Muscle layer of duodenum (tissue), 2 donors: ENCODE measurements around the gene TOMM40.

ENCODE experiments used
- H3K27ac ChIP-seq: one replicate; pipeline ENCODE4 v1.7.0; 2013; ENCODE audit warnings: mild to moderate bottlenecking, low read length
- H3K27me3 ChIP-seq: one replicate; pipeline ENCODE4 v1.7.0; 2013; ENCODE audit warnings: low read depth, mild to moderate bottlenecking, control low read depth, low read length
- H3K36me3 ChIP-seq, 2 donors: one replicate each; pipeline ENCODE4 v1.7.0; 2013; ENCODE audit warnings: low read length in 2 of 2, control low read depth in 1 of 2, mild to moderate bottlenecking in 1 of 2; ENCODE audit not compliant: insufficient read depth in 2 of 2, control insufficient read depth in 1 of 2
- H3K4me1 ChIP-seq, 2 donors: one replicate each; pipeline ENCODE4 v1.7.0; 2013; ENCODE audit warnings: low read length in 2 of 2, mild to moderate bottlenecking in 2 of 2, control low read depth in 1 of 2, moderate library complexity in 1 of 2; ENCODE audit not compliant: insufficient read depth in 2 of 2, control insufficient read depth in 1 of 2
- H3K4me3 ChIP-seq, 2 donors: one replicate each; pipeline ENCODE4 v1.7.0; 2013; ENCODE audit warnings: low read length in 2 of 2, low read depth in 1 of 2, mild to moderate bottlenecking in 1 of 2
- H3K9me3 ChIP-seq, 2 donors: one replicate each; pipeline ENCODE4 v1.7.0; 2013; ENCODE audit warnings: low read length in 2 of 2, control low read depth in 1 of 2, mild to moderate bottlenecking in 1 of 2; ENCODE audit not compliant: control insufficient read depth in 1 of 2
- donor health status: healthy.

TOMM40 gene

DNA sequence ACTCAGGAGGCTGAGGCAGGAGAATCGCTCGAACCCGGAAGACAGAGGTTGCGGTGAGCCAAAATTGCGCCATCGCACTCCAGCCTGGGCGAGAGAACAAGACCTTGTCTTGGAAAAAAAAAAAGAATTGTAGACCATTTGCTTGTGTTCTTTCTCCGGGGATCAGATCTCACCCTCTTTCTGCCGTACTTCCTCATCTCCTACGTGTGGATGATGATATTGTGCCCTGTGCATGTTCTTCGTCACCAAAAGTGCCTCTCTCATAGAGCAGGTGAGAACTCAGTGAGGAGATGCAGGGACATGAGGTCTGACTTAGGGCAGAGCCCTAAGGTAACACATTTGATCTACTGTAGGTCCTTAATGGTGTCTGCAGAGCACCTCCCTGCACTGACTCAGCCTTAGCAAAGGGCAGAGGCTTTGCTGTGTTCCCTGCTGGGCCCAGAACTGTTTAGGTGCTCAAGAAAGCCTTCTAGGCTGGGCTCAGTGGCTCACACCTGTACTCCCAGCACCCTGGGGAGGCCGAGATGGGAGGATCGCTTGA lies 56.1 kb downstream of the TOMM40 start:
- H3K27ac ChIP-seq: no peak overlapping the region
- H3K4me1 ChIP-seq: peaks cover 0 to 4% of the 10 kb centered on the region in 2 donors
- H3K36me3 ChIP-seq: peaks cover 0 to 14% of the 10 kb centered on the region in 2 donors
- H3K4me3 ChIP-seq: no peak overlapping the region
- no peaks in the 10 kb centered on the region for H3K27me3 ChIP-seq
- H3K9me3 ChIP-seq: no peaks in the 10 kb centered on the region

DNA sequence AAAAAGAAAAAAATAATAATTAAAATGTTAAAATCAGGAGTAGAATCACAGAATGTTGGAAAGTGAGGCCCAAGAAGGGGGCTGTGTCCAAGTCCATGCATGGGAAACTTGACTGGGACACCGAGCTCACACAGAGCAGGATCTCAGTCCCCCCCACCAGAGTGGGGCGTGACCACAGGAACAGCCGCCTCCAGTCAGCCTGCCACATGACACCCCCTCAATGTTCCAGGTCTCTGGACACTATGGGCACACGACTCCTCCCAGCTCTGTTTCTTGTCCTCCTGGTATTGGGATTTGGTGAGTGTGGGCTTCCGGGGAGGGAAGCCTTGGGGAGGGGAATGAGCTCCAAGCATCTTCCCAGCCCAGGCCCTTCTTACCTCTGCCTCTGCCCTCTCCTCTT lies 57.2 kb downstream of the TOMM40 start:
- no peaks in the 10 kb centered on the region for H3K9me3 ChIP-seq
- H3K4me3 ChIP-seq: no peak overlapping the region
- H3K27me3 ChIP-seq: no peaks in the 10 kb centered on the region
- H3K4me1 ChIP-seq: peaks cover 0 to 4% of the 10 kb centered on the region in 2 donors
- no peak overlapping the region for H3K27ac ChIP-seq
- peaks cover 0 to 14% of the 10 kb centered on the region in 2 donors for H3K36me3 ChIP-seq

GRCh38 chr19:44948763-44949374 lies 57.8 kb downstream of the TOMM40 start:
- no peak overlapping the region for H3K4me3 ChIP-seq
- H3K27ac ChIP-seq: no peak overlapping the region
- H3K9me3 ChIP-seq: no peaks in the 10 kb centered on the region
- H3K4me1 ChIP-seq: peaks cover 0 to 10% of the 10 kb centered on the region in 2 donors
- H3K36me3 ChIP-seq: peaks cover 0 to 14% of the 10 kb centered on the region in 2 donors
- no peaks in the 10 kb centered on the region for H3K27me3 ChIP-seq

GRCh38 chr19:44949550-44949949 lies 58.5 kb downstream of the TOMM40 start:
- H3K36me3 ChIP-seq: peaks cover 0 to 15% of the 10 kb centered on the region in 2 donors
- H3K4me1 ChIP-seq: peaks cover 0 to 15% of the 10 kb centered on the region in 2 donors
- H3K27ac ChIP-seq: no peak overlapping the region
- H3K27me3 ChIP-seq: no peaks in the 10 kb centered on the region
- H3K9me3 ChIP-seq: no peaks in the 10 kb centered on the region
- H3K4me3 ChIP-seq: no peak overlapping the region

GRCh38 chr19:44951179-44952159 lies 60.4 kb downstream of the TOMM40 start:
- Histone ChIP-seq H3K9me3 (no peaks in the 10 kb centered on the region), H3K27ac (no peak overlapping the region), H3K4me1 (peaks cover 6 to 22% of the 10 kb centered on the region in 2 donors), H3K27me3 (no peaks in the 10 kb centered on the region), H3K4me3 (no peak overlapping the region), H3K36me3 (peaks cover 0 to 19% of the 10 kb centered on the region in 2 donors)
